Astrocyte (in vitro differentiated cells and primary cell): ENCODE measurements around the gene TIMM8B.

ENCODE experiments used
- EZH2 ChIP-seq: IDR thresholded peaks from 2 replicates; pipeline ENCODE4 v1.6.1; 2012; ENCODE audit warnings: mild to moderate bottlenecking, low read length, inconsistent platforms; ENCODE audit not compliant: insufficient read depth
- TF ChIP-seq, protein P1 (sequence below): IDR thresholded peaks from 2 replicates; pipeline ENCODE4 v1.5.1; 2011; ENCODE audit warnings: low read depth, mild to moderate bottlenecking, inconsistent platforms, low read length, moderate library complexity; ENCODE audit not compliant: insufficient read depth

GRCh38 chr11:112086422-112087191, at the start of gene TIMM8B, which contains the start of gene SDHD:
- TF ChIP-seq, protein P1, sequence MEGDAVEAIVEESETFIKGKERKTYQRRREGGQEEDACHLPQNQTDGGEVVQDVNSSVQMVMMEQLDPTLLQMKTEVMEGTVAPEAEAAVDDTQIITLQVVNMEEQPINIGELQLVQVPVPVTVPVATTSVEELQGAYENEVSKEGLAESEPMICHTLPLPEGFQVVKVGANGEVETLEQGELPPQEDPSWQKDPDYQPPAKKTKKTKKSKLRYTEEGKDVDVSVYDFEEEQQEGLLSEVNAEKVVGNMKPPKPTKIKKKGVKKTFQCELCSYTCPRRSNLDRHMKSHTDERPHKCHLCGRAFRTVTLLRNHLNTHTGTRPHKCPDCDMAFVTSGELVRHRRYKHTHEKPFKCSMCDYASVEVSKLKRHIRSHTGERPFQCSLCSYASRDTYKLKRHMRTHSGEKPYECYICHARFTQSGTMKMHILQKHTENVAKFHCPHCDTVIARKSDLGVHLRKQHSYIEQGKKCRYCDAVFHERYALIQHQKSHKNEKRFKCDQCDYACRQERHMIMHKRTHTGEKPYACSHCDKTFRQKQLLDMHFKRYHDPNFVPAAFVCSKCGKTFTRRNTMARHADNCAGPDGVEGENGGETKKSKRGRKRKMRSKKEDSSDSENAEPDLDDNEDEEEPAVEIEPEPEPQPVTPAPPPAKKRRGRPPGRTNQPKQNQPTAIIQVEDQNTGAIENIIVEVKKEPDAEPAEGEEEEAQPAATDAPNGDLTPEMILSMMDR, result peak; percentile 6
- TF ChIP-seq EZH2, result no peak
